Stimulated activated naive CD4-positive, alpha-beta T cell treated with Interleukin-2 at 50 U/mL for 16 hours (primary cell): ENCODE measurements around the gene RPA3.

Experiments
- DNase-seq: peaks from one replicate; lab custom pipeline; 2025; lab: John Stamatoyannopoulos, UW

RPA3 gene

GRCh38 chr7:7607010-7607409, 111.4 kb downstream of the RPA3 start:
- no peak for DNase-seq

GRCh38 chr7:7596176-7596575, 122.2 kb downstream of the RPA3 start:
- DNase-seq, result no peak

- no peak for DNase-seq
Measured at GRCh38 chr7:7595451-7595850, 123.0 kb downstream of the RPA3 start.
